H1 (cell line): Measurements from ENCODE around the gene TRDMT1. TPM values are rescaled to one million over a fixed set of nuclear protein-coding genes. Genes with fewer than 3 reads are reported as not detected.

Experiments used
- CTCF ChIA-PET: fragments of 300-600 bp; sonication (Branson Sonifier 250); formaldehyde crosslinking; loops from one replicate; lab custom pipeline; 2021; ENCODE audit not compliant: partially characterized antibody; lab: Charles Lee
- POLR2A ChIA-PET: fragments of 300-600 bp; sonication (Branson Sonifier 250); formaldehyde crosslinking; loops from one replicate; lab custom pipeline; 2021; ENCODE audit warnings: inconsistent platforms; ENCODE audit not compliant: partially characterized antibody; lab: Charles Lee
- DNase-seq, 2 experiments: peaks; one replicate each; pipeline versions ENCODE4 v3.0.0 to v3.0.0-alpha.2; 2010 to 2022; ENCODE audit warnings: low spot score in 2 of 2, low read depth in 1 of 2, mixed read lengths in 1 of 2
- FAIRE-seq: peaks from 2 replicates; lab custom pipeline; 2011; peaks lifted over from hg19 to GRCh38; lab: Jason Lieb, UNC
- H2AFZ ChIP-seq: 2 replicates; pipeline ENCODE4 v1.8.1; 2012; ENCODE audit warnings: low read length, inconsistent platforms
- H2AK5ac ChIP-seq: 2 replicates; pipeline ENCODE4 v1.6.1; 2013; ENCODE audit warnings: low read depth, low read length
- H2BK120ac ChIP-seq: replicated peaks from 2 replicates; pipeline ENCODE3; 2013; ENCODE audit warnings: low read depth, low read length, inconsistent platforms
- H2BK12ac ChIP-seq: 2 replicates; pipeline ENCODE4 v1.6.1; 2013; ENCODE audit warnings: low read depth, low read length
- H2BK15ac ChIP-seq: 2 replicates; pipeline ENCODE4 v1.6.1; 2013; ENCODE audit warnings: low read length
- H2BK20ac ChIP-seq: 2 replicates; pipeline ENCODE4 v1.6.1; 2013; ENCODE audit warnings: low read length
- H2BK5ac ChIP-seq: 2 replicates; pipeline ENCODE4 v1.6.1; 2013; ENCODE audit warnings: low read depth, low read length
- H3K14ac ChIP-seq: 2 replicates; pipeline ENCODE4 v1.6.1; 2013; ENCODE audit warnings: inconsistent platforms; ENCODE audit not compliant: insufficient read length
- H3K18ac ChIP-seq: 2 replicates; pipeline ENCODE4 v1.6.1; 2013; ENCODE audit warnings: low read length; ENCODE audit errors: extremely low read depth
- H3K23ac ChIP-seq: 2 replicates; pipeline ENCODE4 v1.6.1; 2013; ENCODE audit warnings: inconsistent platforms; ENCODE audit not compliant: insufficient read length
- H3K23me2 ChIP-seq: 2 replicates; pipeline ENCODE4 v1.6.1; 2013; ENCODE audit warnings: low read depth, low read length
- H3K27ac ChIP-seq: 2 replicates; pipeline ENCODE4 v1.6.1; 2011; ENCODE audit warnings: low read depth, low read length, inconsistent platforms
- H3K27me3 ChIP-seq, 4 experiments: replicated peaks in 1 of 4; 1 replicate in 1 of 4; 2 replicates in 3 of 4; pipeline versions ENCODE4 v1.6.1 to v1.8.1; 2011 to 2013; ENCODE audit warnings: low read length in 3 of 4, mild to moderate bottlenecking in 3 of 4, inconsistent platforms in 2 of 4, mixed read lengths in 2 of 4, moderate library complexity in 1 of 4; ENCODE audit not compliant: control insufficient read depth in 3 of 4, insufficient read depth in 3 of 4; ENCODE audit errors: extremely low read depth in 1 of 4
- H3K36me3 ChIP-seq, 4 experiments: 2 replicates each; pipeline versions ENCODE4 v1.6.1 to v1.8.1; 2011 to 2013; ENCODE audit warnings: mild to moderate bottlenecking in 4 of 4, low read length in 3 of 4, moderate library complexity in 2 of 4, control low read depth in 1 of 4, inconsistent platforms in 1 of 4; ENCODE audit not compliant: insufficient read depth in 4 of 4, control insufficient read depth in 2 of 4
- H3K4ac ChIP-seq: replicated peaks from 2 replicates; pipeline ENCODE3; 2013; ENCODE audit warnings: low read length, low read depth, mixed read lengths, inconsistent platforms; ENCODE audit not compliant: insufficient read length
- H3K4me1 ChIP-seq, 4 experiments: replicated peaks in 1 of 4; 1 replicate in 1 of 4; 2 replicates in 3 of 4; pipeline versions ENCODE4 v1.6.1 to v1.8.1; 2011 to 2013; ENCODE audit warnings: low read length in 3 of 4, inconsistent platforms in 2 of 4, mixed read lengths in 1 of 4; ENCODE audit not compliant: insufficient read depth in 4 of 4, control insufficient read depth in 3 of 4
- H3K4me2 ChIP-seq, 2 experiments: 2 replicates each; pipeline versions ENCODE4 v1.6.1 to v1.8.1; 2011 to 2013; ENCODE audit warnings: low read depth in 2 of 2, low read length in 2 of 2, control low read depth in 1 of 2, inconsistent platforms in 1 of 2, mild to moderate bottlenecking in 1 of 2; ENCODE audit not compliant: insufficient read depth in 1 of 2
- H3K4me3 ChIP-seq, 4 experiments: fragments of 200-600, 300-600 bp in 1 of 4; sonication (generic), shearing (Covaris generic), sonication (Bioruptor Twin) in 1 of 4; 2 replicates each; pipeline versions ENCODE4 v1.5.1 to v1.8.1; 2011 to 2016; ENCODE audit warnings: low read length in 4 of 4, low read depth in 3 of 4, control low read depth in 2 of 4, inconsistent platforms in 2 of 4, mild to moderate bottlenecking in 2 of 4, mixed read lengths in 1 of 4, moderate library complexity in 1 of 4; ENCODE audit not compliant: insufficient read depth in 2 of 4; ENCODE audit errors: extremely low read depth in 1 of 4
- H3K56ac ChIP-seq: replicated peaks from 2 replicates; pipeline ENCODE3; 2013; ENCODE audit warnings: low read depth, mild to moderate bottlenecking, mixed read lengths, low read length, inconsistent platforms; ENCODE audit not compliant: insufficient read length
- H3K79me1 ChIP-seq: 2 replicates; pipeline ENCODE4 v1.6.1; 2013; ENCODE audit warnings: low read depth, low read length, control low read depth
- H3K79me2 ChIP-seq, 2 experiments: 2 replicates each; pipeline versions ENCODE4 v1.6.1 to v1.8.1; 2012 to 2013; ENCODE audit warnings: low read length in 2 of 2, mild to moderate bottlenecking in 2 of 2, inconsistent platforms in 1 of 2; ENCODE audit not compliant: insufficient read depth in 2 of 2, control insufficient read depth in 1 of 2
- H3K9ac ChIP-seq, 4 experiments: replicated peaks in 1 of 4; 1 replicate in 1 of 4; 2 replicates in 3 of 4; pipeline versions ENCODE4 v1.6.1 to v1.8.1; 2011 to 2013; ENCODE audit warnings: low read depth in 3 of 4, low read length in 3 of 4, control low read depth in 2 of 4, mild to moderate bottlenecking in 2 of 4, moderate library complexity in 2 of 4, inconsistent platforms in 1 of 4; ENCODE audit errors: extremely low read depth in 1 of 4
- H3K9me3 ChIP-seq, 2 experiments: 2 replicates each; pipeline versions ENCODE4 v1.6.1 to v1.8.1; 2012 to 2013; ENCODE audit warnings: mild to moderate bottlenecking in 2 of 2, moderate library complexity in 2 of 2, control low read depth in 1 of 2, inconsistent platforms in 1 of 2, low read depth in 1 of 2, low read length in 1 of 2, mixed read lengths in 1 of 2; ENCODE audit not compliant: insufficient read depth in 2 of 2
- H4K20me1 ChIP-seq, 2 experiments: replicated peaks in 1 of 2; 2 replicates each; pipeline versions ENCODE3 to v1.8.1; 2011 to 2013; ENCODE audit warnings: inconsistent platforms in 2 of 2, low read length in 2 of 2, mild to moderate bottlenecking in 1 of 2; ENCODE audit not compliant: insufficient read depth in 2 of 2, control insufficient read depth in 1 of 2
- H4K5ac ChIP-seq: 2 replicates; pipeline ENCODE4 v1.6.1; 2013; ENCODE audit warnings: low read length, low read depth, mixed read lengths, inconsistent platforms; ENCODE audit not compliant: insufficient read length
- H4K8ac ChIP-seq: 2 replicates; pipeline ENCODE4 v1.8.0; 2013; ENCODE audit warnings: mild to moderate bottlenecking, moderate library complexity, low read length, inconsistent platforms; ENCODE audit not compliant: insufficient read depth; ENCODE audit errors: extremely low read depth
- H4K91ac ChIP-seq: replicated peaks from 2 replicates; pipeline ENCODE3; 2013; ENCODE audit warnings: low read length, mixed read lengths, inconsistent platforms; ENCODE audit not compliant: insufficient read length
- SP2 ChIP-seq: IDR thresholded peaks from 2 replicates; pipeline ENCODE4 v1.6.1; 2012; ENCODE audit warnings: mild to moderate bottlenecking, low read length, inconsistent platforms
- WGBS, 2 experiments: shearing (Covaris generic) in 1 of 2; methylation state at CpG; one replicate each; pipeline versions ENCODE4 v1.1.6 to v1.1.7; 2013 to 2015; ENCODE audit warnings: low lambda C conversion rate in 2 of 2, mixed read lengths in 2 of 2, inconsistent platforms in 1 of 2, low coverage in 1 of 2, missing lambda C conversion rate in 1 of 2; ENCODE audit not compliant: insufficient replicate concordance in 2 of 2, insufficient coverage in 1 of 2, insufficient read length in 1 of 2; ENCODE audit errors: extremely low coverage in 1 of 2, missing lambda C conversion rate in 1 of 2; 5-methylcytosine and 5-hydroxymethylcytosine counted together
- polyA plus RNA-seq, 7 experiments: library from polyadenylated mRNA; depleted of rRNA in 3 of 7; stranded (reverse) in 5 of 7; unstranded in 2 of 7; fragments of >200 nt in 5 of 7; fragments of 200-250 nt in 2 of 7; gene quantifications; 1 replicate in 5 of 7; 2 replicates in 1 of 7; 4 replicates in 1 of 7; pipeline versions ENCODE4 v1.2.1 to v1.2.3, GENCODE V29; 2011 to 2013; ENCODE audit warnings: missing spikeins in 2 of 7, mixed read lengths in 2 of 7
- small RNA-seq: library from polyadenylated mRNA; stranded (forward); fragments of <200 nt; extraction: miRNeasy Mini kit (QIAGEN cat#:217004); gene quantifications from one replicate; pipeline ENCODE3, GENCODE V24; 2013; ENCODE audit not compliant: insufficient read depth
- total RNA-seq: library from RNA; stranded (reverse); fragmentation: NEBNext Ultra II Directional; extraction: Animal tissue kit (Norgen Biotek cat#: 25700); gene quantifications from 2 replicates; pipeline ENCODE4 v1.2.1, GENCODE V29; 2021

TRDMT1 gene
- total and polyA plus RNA-seq, 2 of the 8 experiments (the other 6 are each of a cell fraction or from before 2014, with no cell fraction given): 7.4 to 21.4 TPM

- Histone ChIP-seq H4K5ac (no peak overlapping the region), H2BK20ac (no peak overlapping the region), H2BK5ac (no peak overlapping the region), H3K9ac (no peak overlapping the region), H2AK5ac (no peak overlapping the region), H3K4me1 (no peaks in the 10 kb centered on the region), H4K20me1 (no peaks in the 10 kb centered on the region), H3K14ac (no peak overlapping the region), H4K91ac (no peak overlapping the region), H2BK15ac (no peak overlapping the region), H2BK120ac (no peak overlapping the region), H3K4me2 (no peak overlapping the region), H3K4ac (no peak overlapping the region), H3K56ac (no peak overlapping the region), H3K79me2 (no peaks in the 10 kb centered on the region), H3K4me3 (no peak overlapping the region), H3K27ac (no peak overlapping the region), H3K18ac (no peak overlapping the region), H3K79me1 (no peaks in the 10 kb centered on the region), H2BK12ac (no peak overlapping the region), H4K8ac (no peak overlapping the region), H3K23ac (no peak overlapping the region), H3K9me3 (peaks cover 0 to 2% of the 10 kb centered on the region in 2 experiments; a peak in 1 of 4 replicates), H3K36me3 (no peaks in the 10 kb centered on the region; a peak in 1 of 8 replicates), H3K27me3 (no peaks in the 10 kb centered on the region), H3K23me2 (no peaks in the 10 kb centered on the region), H2AFZ (no peak overlapping the region)
- CTCF ChIA-PET: no interaction called here
- WGBS, 2 experiments: 92% methylated on average over 3 of the region's 3 CpGs; no CpG with 5 or more reads in 1 of the 2 experiments
- DNase-seq (no peak), FAIRE-seq (no peak)
- no peak for TF ChIP-seq SP2
- POLR2A ChIA-PET: no interaction called here
Observed at GRCh38 chr10:17098012-17098411, 103.5 kb downstream of the TRDMT1 start.

Small RNA genes lying within 50 kb of the gene (small RNA-seq; reads per million reads assigned to genes)
- not detected for gene AC067747.1

Other genes with a start within 250 kb of the TRDMT1 start
- 0.04 TPM in 2 replicates for gene CUBN, start 71.9 kb downstream of the TRDMT1 start, total RNA-seq
- 0.08 and 0.16 TPM in 2 replicates for gene CUBN, start 71.9 kb downstream of the TRDMT1 start, polyA plus RNA-seq (2011; rRNA removed)
- gene VIM, start 26.6 kb upstream of the TRDMT1 start, total RNA-seq: 372 and 377 TPM in 2 replicates
- 347 and 482 TPM in 2 replicates for gene VIM, start 26.6 kb upstream of the TRDMT1 start, polyA plus RNA-seq (2011; rRNA removed)